Measurements from ENCODE around the gene CHRNA4. TPM values are rescaled to one million over a fixed set of nuclear protein-coding genes. Genes with fewer than 3 reads are reported as not detected.
A peak's percentile ranks its signal among the peaks of the same experiment; 100 is the strongest.

CHRNA4 gene
- total and polyA plus RNA-seq, 11 donors = 0.06 to 1.5 (median 0.37) TPM; not detected in 5

GRCh38 chr20:63369724-63370617, 8.8 kb upstream of the CHRNA4 start:
- no peaks in the 10 kb centered on the region for H3K36me3 ChIP-seq
- DNase-seq = no peak
- H3K4me1 ChIP-seq = peaks cover 0 to 18% (median 7%) of the 10 kb centered on the region in 12 donors
- intact Hi-C loops (cut with DNase I) = no loop called here
- ATAC-seq = peak in 2 of 4 donors; percentile 7
- WGBS, 4 donors = 42 to 72% (median 62%) methylated on average over 2 to 24 of the region's 24 CpGs
- TF ChIP-seq CTCF (IDR thresholded peaks at IDR 0.05) = no peak
- no peak for TF ChIP-seq POLR2A (IDR thresholded peaks at IDR 0.05)
- H3K27me3 ChIP-seq = peaks cover 0 to 50% (median 7%) of the 10 kb centered on the region in 9 donors
- no peak overlapping the region for H3K4me3 ChIP-seq
- no peaks in the 10 kb centered on the region for H3K9me3 ChIP-seq
- peak overlapping the region in 1 of 12 donors; percentile 44 for H3K27ac ChIP-seq

GRCh38 chr20:63369024-63369530, 7.9 kb upstream of the CHRNA4 start:
- H3K27me3 ChIP-seq = peaks cover 0 to 47% (median 5%) of the 10 kb centered on the region in 9 donors
- ATAC-seq = no peak
- H3K27ac ChIP-seq = no peak overlapping the region
- no peak overlapping the region for H3K4me3 ChIP-seq
- no peaks in the 10 kb centered on the region for H3K9me3 ChIP-seq
- peak in 1 of 5 donors; percentile 16 for DNase-seq
- WGBS, 4 donors = 83 to 93% (median 89%) methylated on average over 10 of the region's 10 CpGs
- no peak for TF ChIP-seq POLR2A (IDR thresholded peaks at IDR 0.05)
- H3K36me3 ChIP-seq = no peaks in the 10 kb centered on the region
- intact Hi-C loops (cut with DNase I) = no loop called here
- peaks cover 0 to 18% (median 7%) of the 10 kb centered on the region in 12 donors for H3K4me1 ChIP-seq

- no peaks in the 10 kb centered on the region for H3K36me3 ChIP-seq
- peak in 1 of 5 donors; percentile 33 for DNase-seq
- 79 to 88% (median 83%) methylated on average over 5 to 8 of the region's 8 CpGs for WGBS, 4 donors
- no peak overlapping the region for H3K4me3 ChIP-seq
- no peaks in the 10 kb centered on the region for H3K9me3 ChIP-seq
- TF ChIP-seq CTCF (IDR thresholded peaks at IDR 0.05) (no peak), POLR2A (IDR thresholded peaks at IDR 0.05) (no peak)
- peaks cover 0 to 26% (median 7%) of the 10 kb centered on the region in 12 donors for H3K4me1 ChIP-seq
- H3K27ac ChIP-seq = no peak overlapping the region
- intact Hi-C loops (cut with DNase I) = no loop called here
- peaks cover 0 to 47% (median 3%) of the 10 kb centered on the region in 9 donors for H3K27me3 ChIP-seq
- no peak for ATAC-seq
Observed at GRCh38 chr20:63368151-63368550, 7.0 kb upstream of the CHRNA4 start.

- H3K36me3 ChIP-seq = no peaks in the 10 kb centered on the region
- peaks cover 0 to 47% (median 8%) of the 10 kb centered on the region in 9 donors for H3K27me3 ChIP-seq
- H3K9me3 ChIP-seq = no peaks in the 10 kb centered on the region
- peak in 1 of 5 donors; percentile 26 for DNase-seq
- TF ChIP-seq CTCF (IDR thresholded peaks at IDR 0.05) (no peak), POLR2A (IDR thresholded peaks at IDR 0.05) (no peak)
- intact Hi-C loops (cut with DNase I) = no loop called here
- H3K4me3 ChIP-seq = no peak overlapping the region
- H3K4me1 ChIP-seq = peaks cover 0 to 26% (median 7%) of the 10 kb centered on the region in 12 donors
- ATAC-seq = no peak
- no peak overlapping the region for H3K27ac ChIP-seq
- WGBS, 4 donors = 67 to 81% (median 72%) methylated on average over 18 to 24 of the region's 24 CpGs
Observed at GRCh38 chr20:63367446-63368055, 6.4 kb upstream of the CHRNA4 start.
